ENCODE measurements around the gene CTCF.

The CTCF gene

DNA sequence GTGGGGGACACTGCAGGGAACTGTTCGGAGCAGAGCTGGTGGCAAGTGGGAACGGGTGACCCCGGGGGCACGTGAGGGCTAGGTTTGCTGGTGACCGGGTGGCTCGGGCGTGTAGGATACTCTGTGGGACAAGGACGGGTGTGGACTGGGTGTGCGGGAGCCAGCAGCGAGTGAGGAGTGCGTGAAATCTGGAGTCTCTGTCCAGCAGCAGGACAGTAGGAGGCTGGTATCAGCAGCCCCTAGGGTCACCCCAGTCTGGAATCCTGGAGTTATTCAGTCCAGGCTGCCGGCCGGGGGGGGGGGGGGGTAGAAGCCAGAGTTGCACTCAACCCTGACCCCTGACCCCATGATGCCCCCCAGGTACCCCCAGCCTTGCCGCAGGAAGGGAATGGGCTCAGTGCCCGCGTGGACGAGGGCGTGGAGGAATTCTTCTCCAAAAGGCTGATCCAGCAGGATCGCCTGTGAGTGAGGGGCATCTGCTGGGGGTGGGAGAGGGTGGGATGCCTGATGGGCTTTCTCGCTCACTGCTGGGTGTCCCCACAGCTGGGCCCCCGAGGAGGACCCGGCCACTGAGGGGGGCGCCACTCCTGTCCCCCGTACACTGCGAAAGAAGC lies 91.6 kb downstream of the CTCF start:
- no peak for DNase-seq

DNA sequence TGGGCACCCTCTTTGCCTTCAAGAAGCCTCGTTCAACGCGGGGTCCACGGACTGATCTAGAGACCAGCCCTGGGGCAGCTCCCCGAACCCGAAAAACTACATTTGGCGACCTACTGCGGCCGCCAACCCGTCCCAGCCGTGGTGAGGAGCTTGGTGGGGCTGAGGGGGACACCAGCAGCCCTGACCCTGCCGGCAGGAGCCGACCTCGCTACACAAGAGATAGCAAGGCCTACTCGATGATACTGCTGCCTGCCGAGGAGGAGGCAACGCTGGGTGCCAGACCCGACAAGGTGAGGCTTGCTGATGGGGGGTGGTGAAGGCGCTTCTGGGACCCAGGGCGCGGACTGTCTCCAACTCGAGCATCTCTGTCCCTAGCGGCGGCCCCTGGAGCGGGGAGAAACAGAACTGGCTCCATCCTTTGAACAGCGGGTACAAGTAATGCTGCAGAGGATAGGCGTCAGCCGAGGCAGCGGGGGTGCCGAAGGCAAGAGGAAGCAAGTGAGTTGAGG lies 92.1 kb downstream of the CTCF start:
- no peak for DNase-seq

DNA sequence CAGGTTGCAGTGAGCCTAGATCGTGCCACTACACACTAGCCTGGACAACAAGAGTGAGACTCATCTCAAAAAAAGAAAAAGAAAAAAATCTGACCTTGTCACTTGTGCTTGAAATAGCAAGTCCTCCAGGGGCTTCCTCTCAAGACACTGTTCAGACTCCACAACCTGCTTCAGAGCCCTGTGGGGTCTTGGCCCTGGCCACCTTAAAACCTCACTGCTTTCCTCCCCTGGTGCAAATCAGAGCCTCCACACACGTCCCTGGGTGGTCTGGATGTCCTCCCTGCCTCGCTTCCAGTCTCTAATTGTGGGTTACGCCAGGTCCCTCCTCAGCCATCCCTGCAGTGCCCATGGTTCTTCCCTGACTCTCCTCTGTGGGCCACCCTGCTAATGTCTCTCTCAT lies 93.0 kb downstream of the CTCF start:
- DNase-seq, result no peak

DNA sequence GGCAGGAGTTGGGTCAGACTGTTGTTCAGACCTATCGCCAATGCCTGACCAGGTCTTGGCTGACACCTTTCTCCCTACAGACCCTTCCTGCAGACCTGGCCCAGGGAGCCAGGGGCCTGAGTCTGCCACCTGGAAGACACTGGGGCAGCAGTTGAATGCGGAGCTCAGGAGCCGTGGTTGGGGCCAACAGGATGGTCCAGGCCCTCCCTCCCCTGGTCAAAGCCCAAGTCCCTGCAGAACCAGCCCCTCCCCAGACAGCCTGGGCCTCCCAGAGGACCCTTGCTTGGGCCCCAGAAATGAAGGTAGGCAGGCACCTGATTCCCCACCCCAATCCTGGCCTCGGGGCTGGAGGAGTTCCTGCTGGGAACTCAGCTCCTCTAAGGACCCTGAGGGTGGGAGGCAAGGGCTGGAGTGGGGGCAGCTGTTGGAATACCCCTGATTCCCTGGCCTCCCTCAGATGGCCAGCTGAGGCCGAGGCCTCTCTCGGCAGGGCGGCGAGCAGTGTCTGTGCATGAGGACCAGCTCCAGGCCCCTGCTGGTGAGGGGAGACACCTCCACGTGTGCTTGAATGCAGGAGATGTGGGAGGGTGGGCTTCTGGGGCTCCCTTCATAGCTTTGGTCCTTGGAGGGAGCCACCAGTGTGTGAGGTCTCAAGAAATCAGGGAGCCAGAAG lies 94.2 kb downstream of the CTCF start:
- DNase-seq, result no peak

DNA sequence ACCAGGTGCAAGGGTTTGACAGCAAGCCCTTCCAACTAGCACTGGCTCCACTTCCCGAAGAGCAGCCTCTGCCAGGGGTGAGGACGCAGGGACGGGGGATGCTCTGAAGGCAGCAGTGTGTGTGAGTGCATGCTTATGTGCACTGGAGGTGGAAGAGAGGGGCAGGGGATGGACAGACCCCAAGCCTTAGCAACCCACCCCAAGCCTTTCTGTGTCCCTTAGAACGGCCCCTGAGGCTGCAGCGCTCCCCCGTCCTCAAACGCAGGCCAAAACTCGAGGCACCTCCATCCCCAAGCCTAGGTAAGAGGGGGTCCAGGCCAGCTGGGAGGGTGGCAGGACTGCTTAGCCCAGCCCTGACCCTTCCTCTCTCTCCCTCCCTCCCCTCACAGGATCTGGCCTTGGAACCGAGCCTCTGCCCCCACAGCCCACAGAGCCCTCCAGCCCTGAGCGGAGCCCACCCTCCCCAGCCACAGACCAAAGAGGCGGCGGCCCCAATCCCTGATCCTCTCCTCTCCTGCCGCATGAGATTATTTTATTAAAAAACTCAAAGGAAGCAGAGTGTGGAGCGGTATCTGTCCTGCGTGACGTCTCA lies 94.8 kb downstream of the CTCF start:
- no peak for DNase-seq

DNA sequence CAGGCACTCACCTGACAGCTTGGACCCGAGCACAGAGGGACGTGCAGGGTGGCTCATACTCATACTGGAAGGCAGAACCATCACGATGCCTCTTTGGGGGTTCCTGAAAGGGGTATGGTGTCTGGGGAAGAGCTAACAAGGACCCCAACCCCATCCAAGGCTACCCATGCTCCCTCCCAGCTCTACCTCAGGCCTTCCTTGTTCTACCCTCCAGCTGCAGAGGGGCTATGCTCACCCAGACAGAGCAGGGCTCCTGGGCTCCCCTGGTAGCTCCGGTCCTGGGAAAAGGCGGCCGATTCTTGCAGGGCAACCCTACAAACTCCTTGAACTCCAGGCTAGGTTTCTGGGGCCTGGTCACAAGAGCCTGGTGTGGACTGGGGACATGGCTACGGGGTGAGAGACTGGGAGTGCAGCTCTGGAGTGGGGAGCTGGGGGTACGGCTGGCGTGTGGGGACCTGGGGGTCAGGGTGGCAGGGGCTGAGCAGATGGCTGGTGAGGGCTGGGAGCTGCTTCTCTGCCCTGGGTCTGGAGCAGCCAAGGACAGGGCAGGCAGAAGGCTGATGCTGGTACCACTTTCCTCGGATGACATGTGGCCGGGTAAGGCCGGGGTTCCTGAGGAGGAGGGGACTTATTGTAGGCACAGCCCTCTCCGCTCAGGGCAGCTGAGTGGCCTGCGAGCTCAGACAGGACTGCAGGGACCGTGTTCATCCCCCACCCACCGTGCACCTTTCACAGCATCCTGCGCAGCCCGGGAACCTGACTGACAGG lies 95.6 kb downstream of the CTCF start:
- DNase-seq, result no peak

DNA sequence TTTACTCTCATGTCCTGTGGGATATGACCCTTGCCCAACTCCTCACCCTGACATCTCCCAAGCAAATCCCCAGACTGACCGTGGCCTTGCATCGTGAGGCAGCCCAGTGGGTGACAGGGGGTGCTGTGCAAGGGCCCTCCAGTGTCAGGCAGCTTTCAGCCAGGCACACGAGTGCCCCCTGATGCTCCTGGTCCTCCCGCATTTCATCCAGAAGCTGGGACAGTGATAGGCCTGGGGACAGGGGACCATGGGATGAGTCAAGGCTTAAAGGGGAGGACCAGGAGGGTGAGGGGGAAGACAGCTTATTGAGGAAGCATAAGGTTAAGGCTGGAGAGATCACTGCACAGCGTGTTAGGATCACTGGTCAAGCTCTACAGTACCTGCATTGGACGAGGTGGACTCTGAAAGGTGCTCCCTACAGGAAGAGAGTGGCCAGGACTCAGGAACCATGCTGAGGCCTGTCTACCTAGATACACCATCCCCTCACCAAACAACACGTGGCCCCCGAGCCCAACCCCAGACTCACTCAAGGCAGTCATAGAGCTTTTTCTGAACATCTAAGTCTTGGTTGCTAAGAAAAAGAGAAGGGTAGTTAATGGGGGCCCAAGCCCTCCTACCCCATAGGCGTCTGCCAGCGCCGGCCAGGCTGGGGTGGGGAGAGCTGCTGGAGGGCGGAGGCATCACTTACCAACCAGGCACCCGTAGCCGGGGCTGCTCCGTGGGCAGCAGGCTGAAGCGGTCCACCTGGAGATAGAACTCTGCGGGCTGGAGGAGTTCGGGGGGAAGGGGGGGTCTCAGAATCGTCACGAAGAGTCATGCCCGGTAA lies 96.7 kb downstream of the CTCF start:
- no peak for DNase-seq

DNA sequence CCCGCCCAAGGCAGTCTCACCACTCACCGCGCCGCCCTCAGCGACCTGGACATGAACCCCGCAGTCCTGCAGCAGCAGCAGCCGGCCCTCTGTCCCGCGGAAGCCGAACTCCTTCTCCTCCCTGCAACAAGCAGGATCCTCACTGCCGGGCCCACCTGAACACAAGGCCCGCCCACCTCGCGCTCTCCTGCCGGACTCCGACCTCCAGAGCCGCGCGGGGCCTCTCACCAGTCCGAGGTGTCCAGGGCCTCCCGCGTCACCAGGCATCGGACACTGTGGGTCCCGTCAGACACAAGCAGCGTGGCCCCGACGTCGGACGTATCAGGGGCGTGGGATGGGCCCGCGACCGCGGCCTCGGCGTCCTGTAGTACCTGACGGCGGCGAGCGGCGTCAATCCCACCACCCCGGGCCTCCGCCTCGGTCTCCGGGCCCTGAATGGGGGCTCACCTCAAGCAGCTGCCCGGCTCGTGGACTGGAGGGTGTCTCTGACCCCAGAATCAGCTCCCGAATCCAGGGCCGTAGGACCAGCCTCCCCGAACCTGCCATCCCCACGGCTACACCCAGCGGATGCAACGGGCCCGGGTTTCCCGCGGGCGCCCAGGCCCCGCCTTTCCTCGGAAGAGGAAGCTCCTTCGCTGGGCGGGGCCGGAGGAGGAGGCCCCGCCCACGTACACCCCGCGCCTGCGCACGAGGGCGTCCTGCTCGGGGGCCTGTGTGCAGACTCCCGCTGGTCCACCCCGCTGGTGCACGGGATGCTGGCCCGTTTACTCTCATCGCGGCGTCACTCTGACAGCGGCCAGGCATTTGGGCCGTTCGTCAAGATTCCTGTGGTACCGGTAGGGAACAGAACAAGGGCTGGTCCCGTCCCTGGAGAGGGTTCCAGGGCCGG lies 97.6 kb downstream of the CTCF start, which contains the start of gene ACD:
TSS of gene ACD (minus strand) at position 586 of the 889 bp plus-strand sequence. CDS start at position 546, 40 bp downstream.
- DNase-seq, result peak; percentile 77

DNA sequence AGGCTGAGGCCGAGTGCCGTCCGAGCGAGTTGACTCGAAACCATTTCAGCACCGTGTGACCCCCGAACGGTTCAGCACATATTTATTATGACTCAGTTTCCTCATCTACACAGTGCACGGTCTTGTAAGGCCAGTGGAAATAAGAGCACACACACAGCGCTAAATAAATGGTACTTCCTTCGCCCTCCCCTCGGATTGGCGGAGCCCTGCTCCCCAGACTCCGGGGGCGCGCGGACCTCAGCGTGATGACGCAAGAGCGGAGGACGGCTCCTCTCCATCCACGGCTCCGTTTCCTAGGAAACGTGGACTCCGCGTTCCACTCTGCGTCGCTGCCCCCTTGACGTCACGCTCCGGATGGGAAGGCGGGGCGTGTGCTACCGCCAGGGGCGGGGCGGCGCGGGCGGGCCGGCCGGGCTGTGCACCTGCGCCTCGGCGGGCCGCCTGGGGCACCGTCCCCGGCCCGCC lies 98.3 kb downstream of the CTCF start, which contains the start of gene PARD6A:
TSS of gene PARD6A (plus strand) at position 397 of the 465 bp plus-strand sequence. CDS start 79 bp downstream, outside the sequence.
- DNase-seq, result peak; percentile 90

DNA sequence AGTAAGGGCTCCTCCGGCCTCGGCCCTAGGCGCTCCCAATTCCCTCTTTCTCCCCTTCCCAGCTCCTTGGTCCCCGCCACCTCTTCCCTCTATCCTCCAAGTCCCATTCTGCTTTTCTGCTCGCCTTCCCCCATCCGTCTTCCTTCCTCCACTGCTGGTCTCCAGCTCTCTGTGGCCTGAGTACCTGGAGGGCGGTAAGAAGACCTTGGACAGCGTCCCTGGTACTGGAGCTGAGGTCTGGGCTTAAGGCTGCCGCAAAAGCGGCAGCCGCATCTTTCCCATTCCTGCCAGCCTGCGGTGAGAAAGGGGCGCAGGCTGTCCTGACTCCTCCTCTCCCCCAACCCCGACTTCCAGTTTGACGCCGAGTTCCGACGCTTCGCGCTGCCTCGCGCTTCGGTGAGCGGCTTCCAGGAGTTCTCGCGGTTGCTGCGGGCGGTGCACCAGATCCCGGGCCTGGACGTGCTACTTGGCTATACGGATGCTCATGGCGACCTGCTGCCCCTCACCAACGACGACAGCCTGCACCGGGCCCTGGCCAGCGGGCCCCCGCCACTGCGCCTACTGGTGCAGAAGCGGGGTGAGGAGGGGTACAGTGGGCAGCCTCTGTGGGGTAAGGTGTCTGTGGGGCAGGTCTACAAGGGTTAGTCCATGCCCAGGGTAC lies 98.9 kb downstream of the CTCF start:
- DNase-seq, result no peak

DNA sequence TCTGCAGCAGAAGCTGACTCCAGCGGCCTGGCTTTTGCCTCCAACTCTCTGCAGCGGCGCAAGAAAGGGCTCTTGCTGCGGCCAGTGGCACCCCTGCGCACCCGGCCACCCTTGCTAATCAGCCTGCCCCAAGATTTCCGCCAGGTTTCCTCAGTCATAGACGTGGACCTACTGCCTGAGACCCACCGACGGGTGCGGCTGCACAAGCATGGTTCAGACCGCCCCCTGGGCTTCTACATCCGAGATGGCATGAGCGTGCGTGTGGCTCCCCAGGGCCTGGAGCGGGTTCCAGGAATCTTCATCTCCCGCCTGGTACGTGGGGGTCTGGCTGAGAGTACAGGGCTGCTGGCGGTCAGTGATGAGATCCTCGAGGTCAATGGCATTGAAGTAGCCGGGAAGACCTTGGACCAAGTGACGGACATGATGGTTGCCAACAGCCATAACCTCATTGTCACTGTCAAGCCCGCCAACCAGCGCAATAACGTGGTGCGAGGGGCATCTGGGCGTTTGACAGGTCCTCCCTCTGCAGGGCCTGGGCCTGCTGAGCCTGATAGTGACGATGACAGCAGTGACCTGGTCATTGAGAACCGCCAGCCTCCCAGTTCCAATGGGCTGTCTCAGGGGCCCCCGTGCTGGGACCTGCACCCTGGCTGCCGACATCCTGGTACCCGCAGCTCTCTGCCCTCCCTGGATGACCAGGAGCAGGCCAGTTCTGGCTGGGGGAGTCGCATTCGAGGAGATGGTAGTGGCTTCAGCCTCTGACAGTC lies 99.7 kb downstream of the CTCF start:
- no peak for DNase-seq

DNA sequence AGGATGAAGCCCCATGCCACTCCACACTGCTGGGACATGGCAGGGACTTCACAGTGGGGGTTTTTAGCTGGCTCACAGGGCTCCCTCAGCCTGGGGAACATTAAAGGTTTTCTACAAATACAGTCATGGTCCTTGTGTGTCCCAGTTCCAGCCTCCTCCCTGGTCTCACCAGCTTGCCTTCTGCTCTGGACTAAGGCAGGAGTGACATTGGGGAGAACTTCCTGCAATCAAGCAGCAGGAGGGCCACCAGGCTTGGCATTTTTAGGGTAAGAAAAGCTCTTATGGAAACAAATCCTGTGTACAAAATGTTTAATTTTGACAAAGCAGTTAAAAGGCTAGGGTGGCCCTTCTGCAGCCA lies 100.3 kb downstream of the CTCF start:
- no peak for DNase-seq

DNA sequence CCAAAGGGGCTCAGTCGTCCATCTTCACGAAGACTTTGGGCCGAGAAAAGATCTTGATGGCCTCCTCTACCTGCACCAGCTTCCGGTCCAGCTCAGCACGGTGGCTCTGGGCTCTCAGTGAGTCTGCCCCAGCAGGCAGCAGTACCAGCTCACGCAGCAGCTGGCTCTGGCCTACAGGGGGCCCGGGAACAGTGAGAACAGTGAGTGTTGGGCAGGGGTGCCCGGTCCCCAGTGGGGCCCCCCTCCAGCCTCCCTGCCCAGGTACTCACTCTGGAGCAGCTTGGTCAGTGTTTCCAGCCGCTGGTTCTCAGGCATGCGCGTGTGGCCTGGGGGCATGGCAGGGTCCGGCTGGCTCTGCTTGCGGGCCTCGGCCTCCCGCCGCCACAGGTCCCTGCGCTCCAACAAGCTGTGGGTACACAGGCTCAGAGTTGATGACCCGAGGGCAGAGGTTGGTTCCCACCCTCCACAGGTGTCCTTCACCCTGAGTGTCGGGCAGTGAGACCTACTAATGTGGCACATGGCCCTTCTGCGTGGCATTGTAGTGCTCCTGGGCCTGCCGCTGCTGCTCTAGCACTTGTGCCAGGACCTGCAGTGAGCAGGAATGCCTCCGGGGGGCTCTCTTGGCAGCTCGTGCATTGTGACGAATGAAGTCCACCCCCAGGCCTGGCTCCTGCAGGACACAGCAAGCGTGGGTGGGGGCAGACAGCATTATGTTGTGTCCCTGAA lies 101.0 kb downstream of the CTCF start:
- DNase-seq, result no peak

DNA sequence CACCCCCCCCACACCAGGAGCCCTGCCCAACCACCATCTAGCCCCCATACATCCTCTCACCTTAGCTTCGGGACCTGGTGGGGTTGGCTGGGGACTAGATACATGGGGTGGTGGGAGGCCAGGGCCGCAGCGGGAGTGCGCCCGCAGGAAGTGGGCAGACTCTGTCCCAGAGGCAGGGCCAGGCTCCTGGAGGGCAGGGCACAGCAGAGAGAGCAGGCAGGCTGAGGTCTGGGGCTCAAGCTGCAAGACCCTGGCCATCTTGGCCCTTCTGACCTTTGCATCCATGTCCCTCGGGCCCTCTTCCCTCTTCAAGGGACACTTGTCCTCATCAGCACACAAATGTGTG lies 101.5 kb downstream of the CTCF start:
- DNase-seq, result no peak

DNA sequence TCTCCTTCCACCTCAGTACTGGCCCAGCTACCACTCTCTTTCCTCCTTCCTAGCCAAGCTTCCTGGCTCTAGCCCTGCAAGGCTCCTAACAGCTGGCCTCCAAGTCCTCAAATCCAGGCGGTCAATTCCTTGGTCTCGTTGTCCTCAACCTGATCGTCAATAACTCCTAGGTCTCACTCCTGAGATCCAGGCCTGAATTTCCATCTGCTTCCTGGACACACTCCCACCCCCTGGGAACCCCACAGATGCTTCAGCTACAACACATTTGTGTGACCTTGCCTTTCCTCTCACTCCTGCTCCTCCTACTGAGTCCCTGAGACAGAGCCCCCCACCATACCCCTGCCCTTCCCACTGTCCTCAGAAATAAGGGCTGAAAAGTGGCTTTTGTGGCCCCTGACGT lies 101.9 kb downstream of the CTCF start:
- no peak for DNase-seq

DNA sequence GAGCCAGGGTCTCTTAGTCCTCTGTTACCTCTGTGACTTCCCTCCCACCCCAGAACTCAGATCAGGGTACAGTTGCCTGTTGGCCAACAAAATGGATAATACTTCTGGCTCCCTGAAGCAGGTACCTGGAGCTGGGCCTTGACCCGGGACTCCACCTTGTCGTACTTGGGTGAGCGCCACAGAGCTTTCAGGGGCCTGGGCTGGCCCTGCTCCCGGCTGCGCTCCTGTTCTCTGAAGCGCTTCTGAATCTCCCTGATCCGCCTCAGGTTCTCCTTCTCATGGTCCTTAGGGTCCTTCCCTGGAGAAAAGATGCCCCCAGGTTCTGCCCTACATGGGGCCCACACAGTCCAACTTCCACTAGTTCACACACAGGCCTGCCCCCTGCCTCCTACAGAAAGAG lies 102.5 kb downstream of the CTCF start:
- DNase-seq, result no peak

DNA sequence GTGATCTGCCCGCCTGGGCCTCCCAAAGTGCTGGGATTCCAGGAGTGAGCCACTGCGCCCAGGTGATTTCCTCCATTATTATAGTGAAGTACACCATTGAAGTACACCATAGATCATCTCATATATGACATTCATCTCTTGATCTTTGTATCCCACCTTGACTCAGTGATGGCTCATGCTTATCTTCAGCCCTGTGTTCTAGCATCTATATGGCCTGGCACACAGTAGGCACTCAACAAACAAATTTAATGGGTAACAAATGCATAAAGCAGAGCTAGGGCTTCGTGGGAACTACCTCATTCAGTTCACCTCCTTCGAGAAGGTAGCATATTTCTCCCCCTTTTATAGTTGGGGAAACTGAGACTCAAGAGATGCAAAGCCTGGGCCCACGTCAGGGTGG lies 103.3 kb downstream of the CTCF start:
- DNase-seq, result no peak

DNA sequence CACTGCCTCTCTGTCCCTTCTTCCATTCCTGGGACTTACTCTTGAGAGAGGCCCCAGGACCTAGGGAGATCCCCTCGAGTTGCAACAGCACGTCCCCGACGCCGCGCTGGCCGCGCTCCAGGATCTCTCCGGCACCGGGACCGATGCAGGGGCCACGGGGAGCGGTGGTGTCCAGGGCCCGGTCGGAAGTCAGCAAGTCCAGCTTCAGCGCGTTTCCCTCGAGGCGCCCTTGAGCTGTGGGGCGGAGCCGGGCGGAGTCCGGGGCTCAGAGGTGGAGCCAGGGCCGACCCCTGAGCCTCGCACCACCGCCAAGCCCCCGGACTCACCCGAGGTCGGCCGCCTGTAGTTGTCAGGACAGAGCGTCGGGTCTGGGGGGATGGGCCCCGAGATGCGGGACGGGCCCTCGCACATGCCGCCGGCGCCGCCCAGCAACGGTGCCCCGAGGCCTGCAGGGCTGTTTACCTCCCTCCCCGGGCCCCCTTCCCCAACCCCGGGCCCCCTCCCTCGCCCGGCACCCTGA lies 103.8 kb downstream of the CTCF start:
- DNase-seq, result no peak
